Measurements from ENCODE around the gene BTBD18. TPM values are rescaled to one million over a fixed set of nuclear protein-coding genes. Genes with fewer than 3 reads are reported as not detected.

BTBD18 gene
- not detected for polyA plus RNA-seq (2013, experiment 1 of 2)
- polyA plus RNA-seq (2013, experiment 2 of 2) = not detected

DNA sequence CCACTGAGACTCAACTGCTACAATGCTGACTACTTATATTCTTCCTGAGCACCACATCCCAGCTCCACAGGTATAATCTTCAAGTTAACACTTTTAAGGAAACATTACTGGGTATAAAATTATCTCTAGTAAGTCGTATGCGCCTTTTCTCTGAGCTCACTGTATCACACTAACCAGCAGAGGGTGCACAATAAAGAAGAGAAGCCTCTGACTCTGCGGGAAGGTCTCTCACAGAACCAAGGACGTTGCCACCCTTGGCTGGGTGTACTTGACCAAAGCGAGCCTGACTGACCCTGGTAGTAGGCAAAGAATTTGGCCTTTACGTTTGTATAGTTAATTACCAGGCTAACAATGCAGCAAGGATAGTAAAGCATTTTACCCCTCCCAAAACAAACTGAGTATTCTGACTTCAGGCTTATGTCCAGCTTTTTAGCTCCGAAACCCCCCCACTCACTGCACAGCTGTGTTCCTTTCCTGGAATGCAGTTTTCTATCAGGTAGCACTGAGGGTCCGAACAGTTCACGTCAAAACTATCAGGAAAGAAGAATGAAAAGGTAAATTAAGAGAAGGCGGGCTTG, at the start of gene BTBD18:
TSS of gene BTBD18 (minus strand) at position 144 of the 578 bp plus-strand sequence. CDS start 631 bp downstream, outside the sequence.
- peaks cover 6% of the 10 kb centered on the region for H3K36me3 ChIP-seq (ENCODE audit: control insufficient read depth, insufficient read depth, low read length)
- no peaks in the 10 kb centered on the region for H3K4me1 ChIP-seq (ENCODE audit: control insufficient read depth, insufficient read depth, low read length, poor library complexity, severe bottlenecking)
- WGBS, 2 experiments (ENCODE audit: insufficient coverage in 2 of 2) = 45 to 64% methylated on average over 5 to 7 of the region's 10 CpGs
- H3K9me3 ChIP-seq (ENCODE audit: control insufficient read depth, low read length) = no peaks in the 10 kb centered on the region
- no peak within 1 kb of the TSS for H3K4me3 ChIP-seq (ENCODE audit: extremely low read depth, insufficient read depth, low read length, poor library complexity, severe bottlenecking)
- no peak within 1 kb of the TSS for H3K27ac ChIP-seq (ENCODE audit: low read depth, low read length, severe bottlenecking)

DNA sequence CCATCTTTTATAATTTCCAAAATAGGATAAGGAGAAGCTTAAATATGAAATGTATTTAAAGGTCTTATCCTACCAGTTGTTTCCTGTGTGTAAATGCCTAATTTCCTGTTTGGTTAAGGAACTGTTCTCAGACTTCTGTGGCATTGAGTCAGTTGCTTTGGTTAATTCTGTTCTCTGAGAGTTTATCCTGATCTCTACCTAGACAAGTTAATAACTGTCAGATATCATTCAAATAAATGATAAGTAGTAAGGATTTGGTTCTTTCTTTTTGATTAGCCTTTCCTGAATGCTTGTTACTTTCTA, 49.5 kb upstream of the BTBD18 start:
- H3K9me3 ChIP-seq (ENCODE audit: control insufficient read depth, low read length) = no peaks in the 10 kb centered on the region
- H3K4me1 ChIP-seq (ENCODE audit: control insufficient read depth, insufficient read depth, low read length, poor library complexity, severe bottlenecking) = peaks cover 23% of the 10 kb centered on the region
- no peak overlapping the region for H3K27ac ChIP-seq (ENCODE audit: low read depth, low read length, severe bottlenecking)
- H3K4me3 ChIP-seq (ENCODE audit: extremely low read depth, insufficient read depth, low read length, poor library complexity, severe bottlenecking) = no peak overlapping the region
- H3K36me3 ChIP-seq (ENCODE audit: control insufficient read depth, insufficient read depth, low read length) = peaks cover 79% of the 10 kb centered on the region

DNA sequence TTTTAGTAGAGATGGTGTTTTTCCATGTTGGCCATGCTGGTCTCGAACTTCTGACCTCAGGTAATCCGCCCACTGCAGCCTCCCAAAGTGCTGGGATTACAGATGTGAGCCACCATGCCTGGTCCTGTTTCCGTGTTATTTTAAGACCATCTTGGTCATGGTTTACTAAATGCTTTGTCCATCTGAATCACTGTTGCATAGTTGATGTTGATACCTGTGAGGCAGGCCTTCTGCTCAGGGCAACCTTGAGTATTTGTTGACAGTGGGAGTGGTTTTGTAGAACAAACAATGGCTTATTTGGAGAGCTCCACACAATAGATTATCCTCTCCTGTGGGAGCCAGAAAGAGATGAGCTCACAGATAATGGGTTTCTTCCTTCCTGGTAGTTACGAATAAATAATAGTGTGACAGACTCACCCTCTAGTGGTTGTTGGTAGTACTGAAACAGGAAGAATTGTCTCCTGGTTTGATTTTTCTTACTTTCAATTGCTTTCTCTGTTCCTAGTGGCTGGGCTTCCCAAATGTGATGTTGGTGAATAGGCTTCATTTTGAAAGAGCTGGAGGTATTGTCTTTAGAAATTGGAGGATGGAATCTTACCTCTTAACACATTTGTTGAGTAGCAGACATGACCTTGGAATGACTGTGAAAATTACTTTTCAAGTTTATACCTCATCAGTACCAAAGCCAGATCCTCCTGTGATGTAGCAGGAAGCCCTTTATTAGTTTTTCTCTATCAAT, 49.0 kb upstream of the BTBD18 start:
- peak overlapping the region; percentile 52 for H3K27ac ChIP-seq (ENCODE audit: low read depth, low read length, severe bottlenecking)
- peaks cover 79% of the 10 kb centered on the region for H3K36me3 ChIP-seq (ENCODE audit: control insufficient read depth, insufficient read depth, low read length)
- H3K4me1 ChIP-seq (ENCODE audit: control insufficient read depth, insufficient read depth, low read length, poor library complexity, severe bottlenecking) = peaks cover 23% of the 10 kb centered on the region
- H3K4me3 ChIP-seq (ENCODE audit: extremely low read depth, insufficient read depth, low read length, poor library complexity, severe bottlenecking) = no peak overlapping the region
- 85 to 92% methylated on average over 3 of the region's 4 CpGs for WGBS, 2 experiments (ENCODE audit: insufficient coverage in 2 of 2)
- no peaks in the 10 kb centered on the region for H3K9me3 ChIP-seq (ENCODE audit: control insufficient read depth, low read length)

- H3K27ac ChIP-seq (ENCODE audit: low read depth, low read length, severe bottlenecking) = peak overlapping the region; percentile 33
- 83 to 86% methylated on average over 1 of the region's 1 CpG for WGBS, 2 experiments (ENCODE audit: insufficient coverage in 2 of 2)
- no peaks in the 10 kb centered on the region for H3K9me3 ChIP-seq (ENCODE audit: control insufficient read depth, low read length)
- H3K36me3 ChIP-seq (ENCODE audit: control insufficient read depth, insufficient read depth, low read length) = peaks cover 79% of the 10 kb centered on the region
- H3K4me3 ChIP-seq (ENCODE audit: extremely low read depth, insufficient read depth, low read length, poor library complexity, severe bottlenecking) = no peak overlapping the region
- H3K4me1 ChIP-seq (ENCODE audit: control insufficient read depth, insufficient read depth, low read length, poor library complexity, severe bottlenecking) = peaks cover 23% of the 10 kb centered on the region
Measured at GRCh38 chr11:57798905-57799559, 47.4 kb upstream of the BTBD18 start.

DNA sequence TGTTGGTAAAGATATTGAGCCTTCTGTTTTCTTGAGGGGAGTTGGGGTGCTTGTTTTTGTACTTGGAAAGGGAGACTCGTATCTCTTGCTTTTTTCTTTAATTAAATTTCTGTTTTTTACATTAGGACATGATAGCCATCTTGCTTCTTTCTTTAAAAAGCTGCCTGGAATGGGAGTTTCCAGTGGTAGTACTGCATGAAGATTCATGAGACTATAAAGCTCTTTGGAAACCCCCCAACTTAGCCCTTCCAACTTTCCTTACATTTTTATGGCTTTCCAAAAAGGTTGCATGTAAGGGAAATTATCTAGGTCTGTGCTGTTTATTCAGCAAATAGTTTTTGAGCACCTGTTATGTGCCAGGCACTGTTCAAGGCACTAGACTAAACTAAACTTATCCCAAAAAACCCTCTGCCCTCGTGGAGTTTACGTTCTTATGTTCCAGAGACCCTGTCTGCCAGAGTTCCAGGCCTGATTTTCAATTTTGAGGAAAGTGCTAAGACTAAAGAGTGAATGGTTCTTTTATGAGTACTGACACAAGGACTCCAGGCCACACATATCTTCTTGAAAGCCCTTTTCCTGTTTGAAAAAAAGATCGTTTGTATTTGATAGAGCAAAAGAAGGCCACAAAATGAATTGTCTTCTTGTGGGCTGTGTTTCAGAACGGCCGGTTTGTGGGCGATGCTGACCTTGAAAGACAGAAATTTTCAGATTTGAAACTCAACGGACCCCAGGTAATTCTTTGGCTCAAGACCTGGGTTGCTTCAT, 41.9 kb upstream of the BTBD18 start:
- WGBS, 2 experiments (ENCODE audit: insufficient coverage in 2 of 2) = 92 to 99% methylated on average over 4 to 6 of the region's 8 CpGs
- no peak overlapping the region for H3K4me3 ChIP-seq (ENCODE audit: extremely low read depth, insufficient read depth, low read length, poor library complexity, severe bottlenecking)
- peaks cover 39% of the 10 kb centered on the region for H3K4me1 ChIP-seq (ENCODE audit: control insufficient read depth, insufficient read depth, low read length, poor library complexity, severe bottlenecking)
- H3K9me3 ChIP-seq (ENCODE audit: control insufficient read depth, low read length) = no peaks in the 10 kb centered on the region
- H3K36me3 ChIP-seq (ENCODE audit: control insufficient read depth, insufficient read depth, low read length) = peaks cover 88% of the 10 kb centered on the region
- no peak overlapping the region for H3K27ac ChIP-seq (ENCODE audit: low read depth, low read length, severe bottlenecking)

- H3K4me3 ChIP-seq (ENCODE audit: extremely low read depth, insufficient read depth, low read length, poor library complexity, severe bottlenecking) = no peak overlapping the region
- H3K27ac ChIP-seq (ENCODE audit: low read depth, low read length, severe bottlenecking) = no peak overlapping the region
- peaks cover 35% of the 10 kb centered on the region for H3K4me1 ChIP-seq (ENCODE audit: control insufficient read depth, insufficient read depth, low read length, poor library complexity, severe bottlenecking)
- peaks cover 85% of the 10 kb centered on the region for H3K36me3 ChIP-seq (ENCODE audit: control insufficient read depth, insufficient read depth, low read length)
- H3K9me3 ChIP-seq (ENCODE audit: control insufficient read depth, low read length) = no peaks in the 10 kb centered on the region
Measured at GRCh38 chr11:57792870-57793269, 41.3 kb upstream of the BTBD18 start.

DNA sequence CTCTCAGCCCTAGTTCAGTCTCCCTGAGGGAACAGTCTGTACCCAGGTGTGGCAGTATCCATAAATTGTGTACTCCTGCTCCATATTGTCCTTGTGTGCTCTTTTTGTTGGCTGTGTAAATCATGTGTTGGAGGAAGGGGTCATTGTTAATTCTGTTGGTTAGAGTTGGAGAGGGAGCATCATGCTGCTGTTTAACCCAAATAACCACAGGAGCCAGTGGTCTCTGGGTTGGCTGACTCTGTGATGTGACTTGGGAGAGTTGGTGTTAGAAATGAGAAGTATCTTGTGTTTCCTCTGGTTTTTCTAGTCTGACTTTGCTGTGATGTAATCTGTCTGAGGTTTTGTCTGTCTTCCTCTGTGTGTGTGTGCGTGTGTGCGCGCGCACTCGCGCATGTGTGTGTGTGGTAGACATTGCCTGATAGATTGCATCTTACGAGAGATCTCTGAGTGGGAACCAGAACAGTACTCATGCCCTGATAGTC, 40.5 kb upstream of the BTBD18 start:
- WGBS, 2 experiments (ENCODE audit: insufficient coverage in 2 of 2) = 96 to 100% methylated on average over 6 to 7 of the region's 7 CpGs
- H3K4me1 ChIP-seq (ENCODE audit: control insufficient read depth, insufficient read depth, low read length, poor library complexity, severe bottlenecking) = peaks cover 41% of the 10 kb centered on the region
- H3K4me3 ChIP-seq (ENCODE audit: extremely low read depth, insufficient read depth, low read length, poor library complexity, severe bottlenecking) = no peak overlapping the region
- peaks cover 87% of the 10 kb centered on the region for H3K36me3 ChIP-seq (ENCODE audit: control insufficient read depth, insufficient read depth, low read length)
- peak overlapping the region; percentile 18 for H3K27ac ChIP-seq (ENCODE audit: low read depth, low read length, severe bottlenecking)
- H3K9me3 ChIP-seq (ENCODE audit: control insufficient read depth, low read length) = no peaks in the 10 kb centered on the region

GRCh38 chr11:57791321-57792059, 39.9 kb upstream of the BTBD18 start:
- Histone ChIP-seq H3K36me3 (ENCODE audit: control insufficient read depth, insufficient read depth, low read length) (peaks cover 82% of the 10 kb centered on the region), H3K4me1 (ENCODE audit: control insufficient read depth, insufficient read depth, low read length, poor library complexity, severe bottlenecking) (peaks cover 43% of the 10 kb centered on the region), H3K4me3 (ENCODE audit: extremely low read depth, insufficient read depth, low read length, poor library complexity, severe bottlenecking) (no peak overlapping the region), H3K9me3 (ENCODE audit: control insufficient read depth, low read length) (no peaks in the 10 kb centered on the region), H3K27ac (ENCODE audit: low read depth, low read length, severe bottlenecking) (peak overlapping the region; percentile 18)
- WGBS, 2 experiments (ENCODE audit: insufficient coverage in 2 of 2) = 93 to 95% methylated on average over 19 to 20 of the region's 22 CpGs

GRCh38 chr11:57788703-57789088, 37.1 kb upstream of the BTBD18 start:
- peaks cover 44% of the 10 kb centered on the region for H3K4me1 ChIP-seq (ENCODE audit: control insufficient read depth, insufficient read depth, low read length, poor library complexity, severe bottlenecking)
- H3K36me3 ChIP-seq (ENCODE audit: control insufficient read depth, insufficient read depth, low read length) = peaks cover 67% of the 10 kb centered on the region
- H3K27ac ChIP-seq (ENCODE audit: low read depth, low read length, severe bottlenecking) = no peak overlapping the region
- no peaks in the 10 kb centered on the region for H3K9me3 ChIP-seq (ENCODE audit: control insufficient read depth, low read length)
- H3K4me3 ChIP-seq (ENCODE audit: extremely low read depth, insufficient read depth, low read length, poor library complexity, severe bottlenecking) = no peak overlapping the region

Measured in mesodermal cell (in vitro differentiated cells).